Measurements from ENCODE around the gene C18orf54.

Gene C18orf54

DNA sequence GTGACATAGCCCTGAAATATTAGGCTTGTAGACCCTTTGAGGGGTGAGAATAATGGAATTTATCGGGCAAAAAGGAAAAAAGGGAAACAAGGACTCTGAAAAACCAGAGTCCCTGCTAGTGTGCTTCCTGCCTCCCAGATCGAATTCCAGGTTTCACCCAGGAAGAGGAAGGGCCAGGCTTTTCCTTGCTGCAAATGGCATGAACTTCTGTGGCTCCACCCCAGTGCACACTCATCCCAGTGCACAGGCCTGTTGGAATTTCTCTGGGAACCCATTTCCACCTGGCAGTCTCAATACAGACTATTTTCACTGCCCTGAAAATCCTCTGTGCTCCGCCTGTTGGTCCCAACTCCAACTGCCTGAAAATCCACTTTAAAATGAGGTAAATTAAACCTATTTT lies 29.9 kb downstream of the C18orf54 start:
- DNase-seq (ENCODE audit: low read depth), result peak; percentile 17

GRCh38 chr18:54388203-54389142 lies 30.8 kb downstream of the C18orf54 start:
- no peak overlapping the region for H3K4me3 ChIP-seq (ENCODE audit: low read length)
- DNase-seq (ENCODE audit: low read depth), result peak; percentile 87
- TF ChIP-seq, protein P1, sequence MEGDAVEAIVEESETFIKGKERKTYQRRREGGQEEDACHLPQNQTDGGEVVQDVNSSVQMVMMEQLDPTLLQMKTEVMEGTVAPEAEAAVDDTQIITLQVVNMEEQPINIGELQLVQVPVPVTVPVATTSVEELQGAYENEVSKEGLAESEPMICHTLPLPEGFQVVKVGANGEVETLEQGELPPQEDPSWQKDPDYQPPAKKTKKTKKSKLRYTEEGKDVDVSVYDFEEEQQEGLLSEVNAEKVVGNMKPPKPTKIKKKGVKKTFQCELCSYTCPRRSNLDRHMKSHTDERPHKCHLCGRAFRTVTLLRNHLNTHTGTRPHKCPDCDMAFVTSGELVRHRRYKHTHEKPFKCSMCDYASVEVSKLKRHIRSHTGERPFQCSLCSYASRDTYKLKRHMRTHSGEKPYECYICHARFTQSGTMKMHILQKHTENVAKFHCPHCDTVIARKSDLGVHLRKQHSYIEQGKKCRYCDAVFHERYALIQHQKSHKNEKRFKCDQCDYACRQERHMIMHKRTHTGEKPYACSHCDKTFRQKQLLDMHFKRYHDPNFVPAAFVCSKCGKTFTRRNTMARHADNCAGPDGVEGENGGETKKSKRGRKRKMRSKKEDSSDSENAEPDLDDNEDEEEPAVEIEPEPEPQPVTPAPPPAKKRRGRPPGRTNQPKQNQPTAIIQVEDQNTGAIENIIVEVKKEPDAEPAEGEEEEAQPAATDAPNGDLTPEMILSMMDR (IDR thresholded peaks at IDR 0.05; ENCODE audit: insufficient read depth, low read depth, low read length, missing control alignments), result no peak

More for the DNA sequence above, 29.9 kb downstream of the C18orf54 start:
- TF ChIP-seq, protein P1 (IDR thresholded peaks at IDR 0.05; ENCODE audit: insufficient read depth, low read depth, low read length, missing control alignments), result no peak
- no peak overlapping the region for H3K4me3 ChIP-seq (ENCODE audit: low read length)

DNA sequence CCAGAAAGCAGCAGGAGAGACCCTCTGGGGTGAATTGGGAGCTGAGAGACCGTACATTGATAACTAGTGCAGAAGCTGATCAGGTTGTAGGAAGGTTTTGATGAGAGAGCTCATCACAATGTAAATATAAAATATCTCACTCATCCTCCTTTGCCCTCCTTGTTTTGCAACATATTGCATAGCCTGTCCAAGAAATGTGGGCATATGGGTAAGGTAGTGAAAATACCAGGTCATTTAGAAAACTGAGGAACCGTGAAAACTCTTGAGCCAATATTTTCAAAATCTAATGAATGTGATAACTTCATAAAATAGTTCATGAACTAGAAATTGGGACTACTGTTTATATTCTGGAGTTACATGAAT lies 31.4 kb downstream of the C18orf54 start:
- TF ChIP-seq, protein P1 (IDR thresholded peaks at IDR 0.05; ENCODE audit: insufficient read depth, low read depth, low read length, missing control alignments), result no peak
- DNase-seq (ENCODE audit: low read depth), result peak; percentile 8
- no peak overlapping the region for H3K4me3 ChIP-seq (ENCODE audit: low read length)

DNA sequence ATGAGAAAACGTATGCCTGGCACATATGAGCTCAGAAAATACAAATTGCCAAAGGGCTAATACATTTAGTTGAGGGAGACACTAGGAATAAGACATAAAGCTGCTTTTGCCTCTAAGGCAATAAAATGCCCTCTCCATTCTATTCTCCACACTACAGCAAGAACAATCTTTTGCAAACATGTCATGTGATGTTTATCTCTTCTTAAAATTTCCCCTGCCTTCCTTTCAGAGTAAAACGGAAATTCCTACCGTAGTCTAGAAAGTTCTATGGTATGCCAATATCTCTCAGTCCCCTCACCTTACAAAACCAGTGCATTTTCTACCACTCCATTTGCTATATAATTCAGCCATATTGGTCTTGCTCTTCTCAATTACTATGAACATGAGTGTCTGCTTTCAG lies 33.1 kb downstream of the C18orf54 start:
- no peak for DNase-seq (ENCODE audit: low read depth)
- no peak overlapping the region for H3K4me3 ChIP-seq (ENCODE audit: low read length)
- TF ChIP-seq, protein P1 (IDR thresholded peaks at IDR 0.05; ENCODE audit: insufficient read depth, low read depth, low read length, missing control alignments), result no peak

- DNase-seq (ENCODE audit: low read depth), result peak; percentile 74
- no peak overlapping the region for H3K4me3 ChIP-seq (ENCODE audit: low read length)
- TF ChIP-seq, protein P1 (IDR thresholded peaks at IDR 0.05; ENCODE audit: insufficient read depth, low read depth, low read length, missing control alignments), result peak; percentile 68
These were observed 34.9 kb downstream of the C18orf54 start for GRCh38 chr18:54392543-54393023.

- TF ChIP-seq, protein P1 (IDR thresholded peaks at IDR 0.05; ENCODE audit: insufficient read depth, low read depth, low read length, missing control alignments), result no peak
- no peak for DNase-seq (ENCODE audit: low read depth)
- no peak overlapping the region for H3K4me3 ChIP-seq (ENCODE audit: low read length)
These were observed 36.1 kb downstream of the C18orf54 start for GRCh38 chr18:54393648-54394294.
